ENCODE data around the gene UQCRHL.
"Not testable (repeated sequence)": the region's sequence is repeated elsewhere in the genome, so short reads cannot be mapped to it uniquely, and the experiment has no call there.

Gene UQCRHL

DNA sequence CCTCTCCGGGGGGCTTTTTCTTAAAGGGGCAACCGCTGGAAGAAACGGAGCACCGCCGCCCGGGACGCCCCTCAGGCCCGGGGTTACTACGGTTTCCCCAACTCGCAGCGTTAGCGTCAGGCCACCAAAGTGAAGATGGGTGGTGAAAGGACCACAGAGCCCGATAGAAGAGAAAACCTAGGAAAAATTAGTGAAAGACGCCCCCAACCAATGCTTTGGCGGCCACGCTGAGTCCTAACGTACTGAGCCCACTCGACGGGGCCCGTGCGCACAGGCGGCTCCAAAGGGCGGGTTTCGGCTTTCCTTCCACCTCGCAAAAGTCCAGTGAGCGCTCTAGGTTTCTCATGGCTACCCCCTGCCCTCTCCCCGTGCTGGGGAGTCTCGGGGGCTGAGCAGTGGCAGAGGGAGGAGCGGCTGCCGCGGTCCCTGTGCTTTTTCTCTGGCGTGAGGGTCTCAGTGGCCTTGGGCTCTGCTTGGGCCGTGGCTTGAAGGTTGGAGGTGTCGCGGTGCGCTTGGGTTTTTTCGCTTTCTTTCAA lies 27.8 kb upstream of the UQCRHL start:
- no peak for DNase-seq

DNA sequence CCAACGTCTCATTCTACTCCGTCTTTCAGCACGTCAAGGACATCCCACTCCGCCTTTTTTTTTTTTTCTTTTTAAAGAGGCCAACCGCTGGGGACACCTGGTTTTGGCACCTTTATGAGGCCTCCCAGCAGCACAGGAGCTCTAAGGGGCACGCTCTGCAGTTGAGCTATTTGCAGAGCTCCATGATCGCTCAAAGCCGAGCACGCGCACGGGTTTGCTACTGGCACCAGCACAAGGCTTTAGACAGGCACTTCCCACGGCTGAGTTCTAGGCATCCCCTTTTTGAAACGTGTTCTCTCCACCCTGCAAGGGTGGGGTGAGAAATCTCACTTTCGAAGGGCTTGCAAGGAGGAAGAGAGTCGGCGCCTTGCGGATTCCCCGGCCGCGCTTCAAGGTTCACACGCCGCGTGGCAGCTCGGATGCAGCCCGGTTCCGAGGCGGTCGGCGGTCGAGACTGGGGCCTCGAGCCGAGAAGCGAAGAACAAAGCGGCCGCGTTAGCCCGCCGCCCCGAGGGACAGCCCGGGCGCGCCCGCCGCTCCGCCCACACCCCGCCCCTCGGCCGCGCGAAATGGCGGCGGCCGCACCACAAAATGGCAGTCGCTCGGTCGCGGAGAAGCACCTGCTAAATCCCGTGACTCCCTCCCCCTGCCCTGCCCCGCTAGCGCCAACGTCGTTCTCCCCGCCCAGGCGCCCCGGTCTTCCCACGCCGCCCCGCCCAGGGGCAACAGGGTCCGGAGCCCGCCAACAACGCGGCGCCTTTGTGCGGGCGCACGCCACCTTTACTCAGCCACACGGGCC lies 27.2 kb upstream of the UQCRHL start:
- DNase-seq, result peak; percentile 94

DNA sequence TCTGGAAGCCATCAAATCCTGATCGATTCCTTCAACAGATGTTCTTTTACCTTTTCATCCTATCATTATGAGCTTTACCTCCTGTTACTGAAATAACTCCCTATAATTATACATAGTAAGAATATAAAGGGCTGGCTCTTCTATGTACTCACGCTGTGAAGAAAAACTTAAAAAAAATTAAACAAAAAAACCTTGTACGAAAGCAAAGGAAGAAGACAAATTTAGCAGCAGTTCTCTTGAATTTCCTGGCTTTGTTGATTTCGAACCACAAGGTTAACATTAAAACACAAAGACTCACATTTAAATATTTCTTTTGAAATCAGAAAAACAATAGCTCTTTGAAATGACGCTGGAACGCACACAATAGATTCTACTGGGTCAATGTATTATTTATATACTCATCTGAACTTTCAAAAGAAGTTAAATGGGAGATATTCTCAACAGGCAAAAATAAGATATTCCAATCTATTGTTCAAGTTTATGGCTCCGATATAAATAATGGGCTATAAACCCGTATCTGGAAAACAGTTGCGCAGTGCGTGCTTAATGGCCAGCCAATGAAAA lies 26.5 kb upstream of the UQCRHL start:
- no peak for DNase-seq

DNA sequence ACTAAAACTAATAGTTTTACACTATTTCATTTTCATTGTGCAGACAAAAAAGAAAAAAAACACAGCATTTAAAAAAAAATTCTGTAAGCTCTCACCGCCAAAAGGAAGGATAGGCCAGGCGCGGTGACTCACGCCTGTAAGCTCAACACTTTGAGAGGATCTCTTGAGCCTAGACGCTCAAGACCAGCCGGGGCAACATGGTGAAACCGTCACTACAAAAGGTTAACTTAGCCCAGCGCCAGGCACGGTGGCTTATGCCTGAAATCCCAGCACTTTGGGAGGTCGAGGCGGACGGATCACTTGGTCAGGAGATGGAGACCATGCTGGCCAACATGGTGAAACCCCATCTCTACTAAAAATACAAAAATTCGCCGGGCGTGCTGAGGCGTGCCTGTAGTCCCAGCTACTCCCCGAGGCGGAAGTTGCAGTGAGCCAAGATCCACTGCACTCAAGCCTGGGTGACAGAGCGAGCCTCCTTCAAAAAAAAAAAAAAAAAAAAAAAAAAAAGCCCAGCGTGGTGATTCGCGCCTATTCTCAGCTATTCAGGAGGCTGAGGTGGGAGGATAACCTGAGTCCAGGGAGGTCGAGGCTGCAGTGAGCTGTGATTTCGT lies 25.7 kb upstream of the UQCRHL start:
- DNase-seq, result peak; percentile 70

DNA sequence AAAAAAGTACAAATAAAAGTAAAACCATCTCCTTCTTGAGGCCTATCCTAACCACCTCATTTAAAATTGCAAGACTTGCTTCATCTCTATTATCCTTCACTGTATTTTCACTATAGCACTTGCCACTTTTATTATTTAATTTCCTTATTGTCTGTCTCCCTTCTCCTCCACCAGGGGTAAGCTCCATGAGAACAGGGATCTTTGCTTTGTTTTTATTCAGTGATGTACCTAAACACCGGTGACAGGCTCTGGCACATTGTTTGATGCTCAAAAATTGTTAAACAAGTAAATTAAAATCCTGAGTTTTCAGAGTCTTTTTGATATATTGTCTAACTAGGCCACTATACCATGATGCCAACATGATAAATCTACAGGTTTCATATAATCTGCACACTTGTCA lies 22.8 kb upstream of the UQCRHL start:
- no peak for DNase-seq

DNA sequence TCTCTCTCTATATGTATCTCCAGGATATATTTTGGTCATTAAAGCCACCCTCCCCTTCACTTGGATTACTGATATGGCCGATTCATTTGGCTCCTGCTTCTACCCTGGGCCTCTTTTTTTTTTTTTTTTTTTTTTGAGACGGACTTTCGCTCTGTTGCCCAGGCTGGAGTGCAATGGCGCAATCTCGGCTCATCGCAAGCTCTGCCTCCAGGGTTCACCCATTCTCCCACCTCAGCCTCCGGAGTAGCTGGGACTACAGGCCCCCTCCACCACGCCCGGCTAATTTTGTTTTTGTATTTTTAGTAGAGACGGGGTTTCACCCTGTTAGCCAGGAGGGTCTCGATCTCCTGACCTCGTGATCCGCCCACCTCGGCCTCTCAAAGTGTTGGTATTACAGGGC lies 21.5 kb upstream of the UQCRHL start:
- DNase-seq, result not testable (repeated sequence)

DNA sequence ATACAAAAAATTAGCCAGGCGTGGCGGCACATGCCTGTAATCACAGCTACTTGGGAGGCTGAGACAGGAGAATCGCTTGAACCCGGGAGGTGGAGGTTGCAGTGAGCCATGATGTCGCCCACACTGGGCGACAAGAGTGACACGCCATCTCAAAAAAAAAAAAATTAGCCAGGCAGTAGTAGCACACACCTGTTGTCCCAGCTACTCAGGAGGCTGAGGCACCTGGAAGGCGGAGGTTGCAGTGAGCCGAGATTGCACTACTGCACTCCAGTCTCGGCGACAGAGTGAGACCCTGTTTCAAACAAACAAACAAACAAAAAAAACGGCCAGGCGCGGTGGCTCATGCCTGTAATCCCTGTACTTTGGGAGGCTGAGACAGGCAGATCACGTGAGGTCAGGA lies 20.1 kb upstream of the UQCRHL start:
- not testable (repeated sequence) for DNase-seq

DNA sequence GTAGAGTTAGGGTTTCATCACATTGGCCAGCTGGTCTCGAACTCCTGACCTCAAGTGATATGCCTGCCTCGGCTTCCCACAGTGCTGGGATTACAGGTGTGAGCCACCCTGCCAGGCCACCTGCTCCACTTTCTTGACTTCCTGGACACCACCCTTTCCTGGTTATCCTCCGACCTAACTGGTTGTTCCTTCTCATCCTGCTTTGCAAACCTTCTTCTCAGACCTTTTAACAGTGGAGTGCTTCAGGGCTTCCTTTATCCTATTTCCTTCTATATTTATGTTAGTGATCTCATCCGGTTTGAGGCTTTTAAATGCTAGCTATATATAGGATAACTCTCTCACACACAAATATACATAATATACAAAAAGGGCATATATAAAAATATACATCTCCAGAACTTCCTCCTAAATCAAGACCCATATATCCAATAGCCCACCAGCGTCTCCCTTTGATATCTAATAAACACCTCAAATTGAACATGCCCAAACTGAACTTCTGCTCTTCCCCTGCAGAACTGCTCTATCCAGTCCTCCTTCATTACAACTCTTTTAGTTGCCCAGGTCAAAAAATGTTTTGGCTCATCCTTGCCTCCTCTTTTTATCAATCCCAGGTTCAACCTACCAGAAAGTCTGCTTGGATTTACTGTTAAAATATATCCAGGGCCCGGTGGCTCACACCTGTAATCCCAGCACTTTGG lies 19.5 kb upstream of the UQCRHL start:
- DNase-seq, result no peak

DNA sequence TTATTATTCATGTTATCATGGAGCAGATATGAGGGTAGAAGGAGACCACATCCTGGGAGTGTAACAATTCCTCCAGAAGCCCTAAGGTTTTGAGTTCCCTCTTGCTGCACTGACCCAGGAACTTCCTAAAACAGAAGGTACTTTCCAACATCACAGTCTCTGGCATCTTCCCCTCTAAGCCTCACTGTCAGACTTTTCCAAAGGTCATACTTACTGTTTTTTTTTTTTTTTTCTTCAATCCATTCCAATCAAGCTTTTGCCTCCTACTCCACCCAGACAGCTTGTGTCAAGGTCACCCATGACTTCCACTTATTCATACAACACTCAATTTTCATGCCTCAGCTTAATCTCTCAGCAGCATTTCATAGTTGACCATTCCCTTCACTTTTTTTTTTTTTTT lies 18.4 kb upstream of the UQCRHL start:
- DNase-seq, result no peak

DNA sequence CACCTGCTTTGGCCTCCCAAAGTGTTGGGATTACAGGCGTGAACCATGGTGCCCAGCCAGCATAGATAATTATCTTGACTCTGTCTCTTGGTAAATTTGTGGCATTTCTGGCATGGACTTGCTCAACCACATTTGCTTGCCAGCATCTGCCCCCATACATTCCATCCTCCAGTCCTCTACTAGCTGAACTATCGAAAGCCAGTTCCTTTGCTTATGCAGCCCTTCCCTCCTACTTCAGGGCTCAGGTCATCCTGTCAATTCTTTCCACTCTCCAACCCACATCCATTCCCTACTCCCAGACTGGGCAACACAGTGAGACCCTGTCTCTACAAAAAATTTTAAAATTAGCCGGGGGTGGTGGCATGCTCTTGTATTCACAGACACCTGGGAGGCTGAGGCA lies 13.0 kb upstream of the UQCRHL start:
- no peak for DNase-seq

DNA sequence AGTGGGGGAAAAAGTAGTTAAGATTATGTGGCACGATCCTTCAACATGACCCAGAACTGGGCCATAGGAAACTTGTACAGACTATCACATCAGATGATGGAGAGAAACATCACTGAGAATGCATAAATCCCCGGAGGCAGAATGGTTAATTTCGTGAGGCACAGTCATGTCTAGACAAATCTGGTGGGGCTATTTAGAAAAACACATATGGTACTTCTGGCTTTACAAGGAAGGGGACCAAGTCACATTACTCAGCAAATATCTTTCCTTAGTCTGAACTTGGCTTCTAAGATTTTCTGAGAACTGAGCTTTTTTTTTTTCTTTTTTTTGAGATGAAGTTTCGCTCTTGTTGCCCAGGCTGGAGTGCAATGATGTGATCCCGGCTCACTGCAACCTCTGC lies 9.2 kb upstream of the UQCRHL start:
- no peak for DNase-seq

DNA sequence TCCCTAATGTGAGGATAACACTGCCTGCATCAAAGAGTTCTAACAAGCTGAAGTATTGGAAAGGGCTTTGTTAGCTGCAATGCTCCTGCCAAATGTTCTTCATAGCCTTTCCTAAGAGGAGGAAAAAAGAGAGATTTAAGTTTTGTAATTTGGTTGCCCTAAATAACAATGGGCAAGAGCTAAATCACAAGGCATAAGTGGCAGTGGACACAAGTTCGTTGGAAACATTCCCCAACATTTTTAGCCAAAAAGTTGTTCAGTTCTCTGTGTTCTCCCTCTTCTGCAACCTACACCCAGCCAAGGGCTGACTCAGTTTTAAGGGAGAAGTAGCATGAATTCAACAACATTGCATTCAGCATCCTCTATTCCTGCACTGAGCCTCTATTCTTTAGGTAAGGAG lies 2.6 kb upstream of the UQCRHL start:
- no peak for DNase-seq

DNA sequence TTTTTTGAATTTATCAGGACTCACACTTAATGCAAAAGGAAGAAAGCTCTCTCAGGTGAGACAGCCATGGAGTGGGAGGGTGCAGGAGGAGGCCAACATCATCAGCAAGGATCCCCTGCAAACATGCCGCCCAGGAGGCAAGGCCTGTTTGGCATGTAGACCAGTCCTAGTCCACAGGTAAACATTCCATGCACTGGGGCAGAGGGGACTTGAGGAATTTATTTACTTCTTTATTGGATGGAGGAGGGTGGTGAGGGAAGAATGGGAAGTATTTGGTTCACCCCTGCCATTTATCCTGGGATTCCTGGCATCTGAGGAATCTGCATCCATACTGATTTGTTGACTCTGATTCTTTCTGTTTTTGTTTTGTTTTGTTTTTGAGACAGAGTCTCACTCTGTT lies 1.5 kb upstream of the UQCRHL start:
- DNase-seq, result no peak

DNA sequence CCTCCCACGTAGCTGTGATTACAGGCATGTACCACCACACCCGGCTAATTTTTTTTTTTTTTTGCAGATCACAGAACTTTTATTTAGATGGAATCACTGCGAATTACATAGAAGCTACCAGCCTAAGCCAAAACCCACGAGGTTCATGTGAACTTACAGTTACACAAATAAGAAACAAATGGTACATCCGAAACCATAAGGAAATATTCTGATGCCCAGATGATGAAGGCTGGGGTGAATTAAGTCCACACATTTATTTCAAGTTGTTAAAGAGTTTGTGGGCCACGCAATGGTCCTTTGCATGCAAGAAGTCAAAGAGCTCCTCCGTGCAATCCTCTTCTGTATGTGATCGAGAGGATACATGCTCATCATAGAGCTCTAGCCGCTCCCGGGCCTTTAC lies 328 bp downstream of the UQCRHL start:
- no peak for DNase-seq

DNA sequence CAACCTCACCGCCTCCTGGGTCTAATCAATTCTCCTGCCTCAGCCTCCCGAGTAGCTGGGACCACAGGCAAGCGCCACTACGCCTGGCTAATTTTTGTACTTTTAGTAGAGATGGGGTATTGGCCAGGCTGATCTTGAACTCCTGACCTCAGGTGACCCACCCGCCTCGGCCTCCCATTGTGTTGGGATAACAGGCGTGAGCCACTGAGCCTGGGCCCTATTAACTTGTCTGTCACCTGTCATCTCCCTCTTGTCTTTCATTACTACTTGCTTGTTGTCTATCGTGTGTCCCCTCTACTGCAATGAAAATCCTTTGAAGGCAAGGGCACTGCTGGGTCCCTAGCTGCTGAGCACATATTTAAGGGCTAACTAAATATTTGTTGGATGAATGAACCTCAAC lies 3.4 kb downstream of the UQCRHL start:
- no peak for DNase-seq

DNA sequence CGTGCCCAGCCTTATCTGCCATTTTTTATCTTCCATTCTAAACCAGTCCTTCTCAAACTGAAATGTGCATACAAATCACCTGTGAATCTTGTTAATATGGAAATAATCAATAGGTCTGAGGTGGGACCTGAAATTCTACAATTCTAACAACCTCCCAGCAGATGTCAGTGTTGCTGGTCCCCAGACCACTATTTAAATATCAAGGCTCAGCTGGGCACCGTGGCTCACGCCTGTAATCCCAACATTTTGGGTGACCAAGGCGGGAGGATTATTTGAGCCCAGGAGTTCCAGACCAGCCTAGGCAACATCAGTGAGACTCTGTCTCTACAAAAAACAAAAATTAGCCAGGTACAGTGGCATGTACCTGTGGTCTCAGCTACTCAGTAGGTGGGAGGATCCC lies 4.1 kb downstream of the UQCRHL start:
- DNase-seq, result no peak

DNA sequence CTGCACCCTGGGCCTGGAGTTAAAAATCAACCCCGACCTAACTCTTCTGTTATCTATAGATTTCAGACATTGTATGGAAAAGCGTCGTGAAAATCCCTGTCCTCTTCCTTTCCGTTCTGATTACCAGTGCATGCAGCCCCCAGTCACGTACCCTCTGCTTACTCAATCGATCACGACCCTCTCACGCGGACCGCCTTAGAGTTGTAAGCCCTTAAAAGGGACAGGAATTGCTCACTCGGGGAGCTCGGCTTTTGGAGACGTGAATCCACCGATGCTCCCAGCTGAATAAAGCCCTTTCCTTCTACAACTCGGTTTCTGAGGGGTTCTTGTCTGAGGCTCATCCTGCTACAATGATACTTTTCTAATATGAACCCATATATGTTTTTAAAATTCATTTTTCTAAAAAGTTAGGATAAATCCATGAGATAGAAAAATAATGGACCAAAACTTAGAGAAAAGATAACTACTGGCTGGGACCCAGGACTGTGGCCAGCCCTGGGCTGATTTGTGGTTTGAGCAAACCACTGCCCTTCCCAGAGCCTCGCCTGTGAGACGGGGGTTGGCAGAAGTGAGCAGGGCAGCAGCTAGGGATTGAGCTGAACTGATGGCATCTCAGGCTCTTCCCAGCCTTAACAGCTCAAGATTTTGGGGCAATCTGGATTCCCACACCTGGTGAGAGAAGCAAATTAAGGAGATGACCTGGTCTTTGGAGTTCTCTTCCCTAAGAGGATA lies 5.0 kb downstream of the UQCRHL start:
- no peak for DNase-seq

DNA sequence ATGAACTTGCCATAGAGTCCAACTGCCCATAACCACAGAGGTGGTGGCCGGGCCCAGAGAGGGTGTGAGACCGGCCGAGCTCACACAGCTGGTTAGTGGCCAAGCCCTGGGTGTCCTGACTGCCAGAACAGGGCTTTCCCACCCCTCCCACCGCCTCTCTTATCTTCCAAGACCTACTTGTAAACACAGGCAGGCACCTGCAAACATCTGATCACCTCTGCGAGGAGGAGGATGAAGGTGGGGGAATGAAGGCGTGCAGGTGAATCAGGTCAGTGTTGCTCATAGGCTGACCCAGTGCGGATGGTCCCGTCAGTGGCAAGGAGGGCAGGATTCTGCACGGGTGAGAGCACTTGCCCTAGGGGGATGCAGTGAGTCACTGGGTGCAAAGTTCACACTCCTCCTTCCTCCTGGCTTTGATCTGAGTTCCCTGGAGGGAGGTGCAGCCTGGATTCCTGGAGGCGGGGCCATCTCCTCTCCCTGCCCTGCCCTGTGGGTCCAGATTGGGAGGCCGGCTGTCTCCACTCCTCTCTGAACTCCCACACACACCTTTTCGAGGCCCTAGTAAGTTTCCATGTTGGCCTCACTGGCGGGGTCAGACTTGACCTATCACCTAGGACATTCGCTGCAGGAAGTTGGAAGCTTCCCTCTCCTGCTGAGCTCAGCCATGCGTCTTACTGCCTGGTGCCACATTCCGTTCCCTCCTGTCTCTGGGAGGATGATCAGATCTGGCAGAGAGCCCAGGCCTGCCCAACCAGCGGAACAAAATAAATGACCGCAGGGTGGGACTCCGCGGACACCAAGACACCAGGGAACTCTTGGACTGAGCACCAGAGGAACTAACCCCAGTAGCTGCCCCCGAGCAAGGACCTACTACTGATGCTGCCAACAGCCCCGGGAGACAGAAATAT lies 7.3 kb downstream of the UQCRHL start:
- no peak for DNase-seq

DNA sequence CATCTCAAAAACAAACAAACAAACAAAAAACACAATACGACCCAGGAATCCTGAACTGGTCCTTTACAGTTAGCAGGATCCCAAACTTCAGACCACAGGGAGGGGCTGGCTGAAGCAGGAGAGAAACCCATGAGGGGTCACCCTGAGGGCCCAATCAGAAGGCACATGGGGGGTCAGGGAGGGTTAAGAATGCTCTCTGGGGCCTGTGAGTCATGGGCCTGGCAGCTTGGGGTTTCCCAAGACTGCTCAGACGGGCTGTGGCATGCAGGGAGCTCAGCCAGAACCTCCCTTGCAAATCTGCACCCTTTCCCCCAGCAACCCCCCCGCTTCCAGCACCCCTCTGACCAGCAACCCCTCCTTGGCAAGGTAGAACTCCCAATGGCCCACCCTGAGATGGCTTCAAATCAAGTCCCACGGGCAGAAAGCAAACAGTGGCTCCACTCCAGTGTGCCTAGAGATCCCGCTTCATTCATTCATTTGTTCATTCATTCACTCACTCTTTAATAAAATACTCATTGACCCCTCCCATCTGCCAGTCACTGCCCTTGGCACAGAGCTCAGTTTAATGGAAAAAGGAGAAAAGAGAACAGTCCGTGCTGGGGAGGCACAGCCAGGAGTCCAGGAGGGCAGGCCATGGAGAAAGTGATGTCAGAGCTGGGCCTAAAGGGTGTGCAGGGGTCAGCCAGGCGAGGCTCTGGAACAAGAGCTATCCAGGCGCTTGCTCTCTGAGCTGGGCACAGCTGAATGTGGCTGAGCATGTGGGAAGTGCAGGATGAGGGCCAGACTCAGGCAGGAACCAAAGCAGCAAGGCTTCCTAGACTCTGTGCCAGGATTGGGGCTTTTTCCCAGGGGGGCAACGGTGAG lies 8.2 kb downstream of the UQCRHL start:
- no peak for DNase-seq

DNA sequence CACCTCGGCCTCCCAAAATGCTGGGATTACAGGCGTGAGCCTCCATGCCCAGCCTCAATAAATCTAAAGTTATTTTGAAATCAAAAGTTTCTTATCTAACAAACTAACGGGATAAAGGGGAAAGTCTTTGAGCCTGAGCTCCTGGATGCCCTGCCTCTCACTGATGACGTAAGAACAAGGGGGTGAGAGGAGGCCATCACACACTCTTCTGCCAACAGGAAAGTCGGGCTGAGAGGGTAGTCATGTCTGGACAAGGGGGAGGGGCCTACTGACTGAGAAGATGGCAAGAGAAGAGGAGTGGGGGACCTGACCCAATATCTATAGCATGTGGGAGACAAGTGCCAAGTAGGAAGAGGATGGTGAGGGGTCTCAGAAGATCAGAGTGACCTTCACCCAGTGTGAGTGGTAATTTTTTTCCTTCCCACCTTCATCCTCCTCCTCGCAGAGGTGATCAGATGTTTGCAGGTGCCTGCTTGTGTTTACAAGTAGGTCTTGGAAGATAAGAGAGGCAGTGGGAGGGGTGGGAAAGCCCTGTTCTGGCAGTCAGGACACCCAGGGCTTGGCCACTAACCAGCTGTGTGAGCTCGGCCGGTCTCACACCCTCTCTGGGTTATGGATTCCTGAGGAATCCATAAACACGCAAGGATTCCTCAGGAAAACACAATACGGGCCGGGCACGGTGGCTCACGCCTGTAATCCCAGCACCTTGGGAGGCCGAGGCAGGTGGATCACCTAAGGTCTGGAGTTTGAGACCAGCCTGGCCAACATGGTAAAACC lies 9.6 kb downstream of the UQCRHL start:
- no peak for DNase-seq
